Fibroblast of lung (primary cell): ENCODE data around the gene MRPL51.

Source experiments
- EZH2 ChIP-seq: IDR thresholded peaks from 2 replicates; pipeline ENCODE4 v1.5.1; 2012; ENCODE audit warnings: low read length, control low read depth, mild to moderate bottlenecking; ENCODE audit errors: missing control alignments
- TF ChIP-seq, protein P1 (sequence below), 2 donors: IDR thresholded peaks in 1 of 2; conservative IDR thresholded peaks in 1 of 2; 1 replicate in 1 of 2; 2 replicates in 1 of 2; pipeline ENCODE4 v1.5.1; 2011 to 2012; ENCODE audit warnings: low read length in 2 of 2, control low read depth in 1 of 2, inconsistent platforms in 1 of 2, low read depth in 1 of 2, mild to moderate bottlenecking in 1 of 2

DNA sequence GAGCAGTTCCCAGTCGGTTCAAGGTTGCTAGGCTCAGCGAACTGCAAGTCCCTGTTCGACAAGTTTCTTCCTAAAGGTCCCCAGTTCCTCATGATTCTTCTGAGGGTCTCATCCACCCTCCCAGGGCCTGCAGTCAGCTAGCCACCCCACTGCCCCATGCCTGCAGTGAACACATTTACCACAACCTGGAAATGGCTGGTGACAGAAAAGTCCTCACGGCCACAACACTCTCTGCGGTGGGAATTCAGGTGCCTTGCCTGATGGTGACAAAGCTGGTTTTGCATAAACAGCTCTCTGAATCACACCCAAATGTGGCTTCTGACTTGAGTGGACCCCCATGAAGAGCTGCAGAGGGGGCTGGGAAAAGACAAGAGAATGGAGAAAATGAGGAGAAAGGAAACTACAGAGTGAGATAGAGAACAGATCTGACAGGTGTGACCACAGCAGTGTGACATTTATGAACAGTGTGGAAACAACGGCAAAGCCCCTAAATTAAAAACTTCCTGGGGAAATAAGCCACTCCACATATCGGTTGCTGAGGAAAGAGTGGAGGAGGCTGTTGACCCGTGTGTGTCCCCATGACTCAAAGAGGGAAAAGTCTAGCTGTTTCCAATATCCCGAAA lies 49.6 kb downstream of the MRPL51 start:
- TF ChIP-seq, protein P1, sequence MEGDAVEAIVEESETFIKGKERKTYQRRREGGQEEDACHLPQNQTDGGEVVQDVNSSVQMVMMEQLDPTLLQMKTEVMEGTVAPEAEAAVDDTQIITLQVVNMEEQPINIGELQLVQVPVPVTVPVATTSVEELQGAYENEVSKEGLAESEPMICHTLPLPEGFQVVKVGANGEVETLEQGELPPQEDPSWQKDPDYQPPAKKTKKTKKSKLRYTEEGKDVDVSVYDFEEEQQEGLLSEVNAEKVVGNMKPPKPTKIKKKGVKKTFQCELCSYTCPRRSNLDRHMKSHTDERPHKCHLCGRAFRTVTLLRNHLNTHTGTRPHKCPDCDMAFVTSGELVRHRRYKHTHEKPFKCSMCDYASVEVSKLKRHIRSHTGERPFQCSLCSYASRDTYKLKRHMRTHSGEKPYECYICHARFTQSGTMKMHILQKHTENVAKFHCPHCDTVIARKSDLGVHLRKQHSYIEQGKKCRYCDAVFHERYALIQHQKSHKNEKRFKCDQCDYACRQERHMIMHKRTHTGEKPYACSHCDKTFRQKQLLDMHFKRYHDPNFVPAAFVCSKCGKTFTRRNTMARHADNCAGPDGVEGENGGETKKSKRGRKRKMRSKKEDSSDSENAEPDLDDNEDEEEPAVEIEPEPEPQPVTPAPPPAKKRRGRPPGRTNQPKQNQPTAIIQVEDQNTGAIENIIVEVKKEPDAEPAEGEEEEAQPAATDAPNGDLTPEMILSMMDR (conservative IDR thresholded peaks at IDR 0.05 in 1 of 2, IDR thresholded peaks at IDR 0.05 in 1 of 2; ENCODE audit: low read depth in 1 of 2, low read length in 2 of 2) = no peak
- TF ChIP-seq EZH2 = no peak
